GM12801 (cell line): ENCODE data around the gene SLC12A7.

Experiments used
- CTCF ChIP-seq: IDR thresholded peaks from one replicate; pipeline ENCODE4 v1.5.1; 2011; ENCODE audit warnings: control low read depth; ENCODE audit not compliant: insufficient read length; ENCODE audit errors: extremely low read depth

Gene SLC12A7

GRCh38 chr5:1110307-1111240 lies 1.3 kb downstream of the SLC12A7 start:
- no peak for TF ChIP-seq CTCF

- no peak for TF ChIP-seq CTCF
Observed at GRCh38 chr5:1109542-1110306, 2.1 kb downstream of the SLC12A7 start.

- no peak for TF ChIP-seq CTCF
Observed at GRCh38 chr5:1108865-1109174, 3.0 kb downstream of the SLC12A7 start.

GRCh38 chr5:1108023-1108864 lies 3.6 kb downstream of the SLC12A7 start:
- no peak for TF ChIP-seq CTCF

GRCh38 chr5:1107167-1108022 lies 4.5 kb downstream of the SLC12A7 start:
- no peak for TF ChIP-seq CTCF

- TF ChIP-seq CTCF: no peak
Observed at GRCh38 chr5:1106385-1107166, 5.3 kb downstream of the SLC12A7 start.
